DOHH2 (cell line): ENCODE measurements around the gene CAPS.

Experiments
- EZH2phosphoT487 ChIP-seq: fragments of 200-600 bp; sonication (generic); IDR thresholded peaks from 2 replicates; pipeline ENCODE4 v1.6.1; 2017; ENCODE audit warnings: borderline replicate concordance, mild to moderate bottlenecking, antibody characterized with exemption, low read length, moderate library complexity, mixed read lengths
- TF ChIP-seq, protein P1 (sequence below): fragments of 200-600 bp; sonication (generic); IDR thresholded peaks from one replicate; pipeline ENCODE4 v1.5.1; 2014; ENCODE audit warnings: antibody characterized with exemption, mild to moderate bottlenecking, low read depth, low read length; ENCODE audit not compliant: poor library complexity, severe bottlenecking

DNA sequence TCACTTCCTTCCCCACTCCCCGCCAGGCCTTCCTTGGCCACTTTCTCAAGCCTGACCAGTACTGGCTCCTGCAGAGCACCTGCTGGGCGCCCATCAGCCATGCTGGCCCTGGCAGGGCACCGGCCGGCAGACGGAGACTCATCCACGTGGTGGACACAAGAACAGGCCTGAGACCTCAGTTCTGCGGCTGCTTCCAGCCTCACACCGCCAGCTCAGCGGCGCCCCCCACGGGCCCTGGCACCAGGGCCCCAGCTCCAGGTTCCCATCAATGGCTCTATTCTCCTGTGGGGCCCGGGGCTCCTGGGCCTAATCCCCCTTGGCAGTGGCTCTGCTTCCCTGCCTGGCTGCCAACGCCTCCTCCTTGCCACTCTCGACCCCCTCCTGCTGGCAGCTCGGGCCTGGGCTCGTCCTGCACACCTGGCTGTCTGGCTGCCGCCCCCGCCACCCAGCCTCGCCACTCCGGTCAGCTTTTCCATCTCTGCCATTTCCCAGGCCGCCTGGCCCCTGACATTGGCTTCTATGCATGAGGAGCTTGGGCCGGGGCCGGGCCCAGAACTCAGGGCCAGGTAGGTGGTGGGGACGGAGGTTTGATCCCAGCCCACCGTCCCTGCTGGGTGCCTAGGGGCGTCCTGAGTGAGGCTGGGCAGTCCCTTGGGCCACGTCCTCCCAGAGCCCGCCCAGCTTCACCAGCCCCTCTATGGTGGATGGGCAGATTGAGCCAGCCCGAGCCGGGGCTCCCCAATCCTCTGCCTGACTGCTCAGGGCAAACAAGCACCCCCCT is 16.7 kb upstream of the CAPS start:
- TF ChIP-seq, protein P1, sequence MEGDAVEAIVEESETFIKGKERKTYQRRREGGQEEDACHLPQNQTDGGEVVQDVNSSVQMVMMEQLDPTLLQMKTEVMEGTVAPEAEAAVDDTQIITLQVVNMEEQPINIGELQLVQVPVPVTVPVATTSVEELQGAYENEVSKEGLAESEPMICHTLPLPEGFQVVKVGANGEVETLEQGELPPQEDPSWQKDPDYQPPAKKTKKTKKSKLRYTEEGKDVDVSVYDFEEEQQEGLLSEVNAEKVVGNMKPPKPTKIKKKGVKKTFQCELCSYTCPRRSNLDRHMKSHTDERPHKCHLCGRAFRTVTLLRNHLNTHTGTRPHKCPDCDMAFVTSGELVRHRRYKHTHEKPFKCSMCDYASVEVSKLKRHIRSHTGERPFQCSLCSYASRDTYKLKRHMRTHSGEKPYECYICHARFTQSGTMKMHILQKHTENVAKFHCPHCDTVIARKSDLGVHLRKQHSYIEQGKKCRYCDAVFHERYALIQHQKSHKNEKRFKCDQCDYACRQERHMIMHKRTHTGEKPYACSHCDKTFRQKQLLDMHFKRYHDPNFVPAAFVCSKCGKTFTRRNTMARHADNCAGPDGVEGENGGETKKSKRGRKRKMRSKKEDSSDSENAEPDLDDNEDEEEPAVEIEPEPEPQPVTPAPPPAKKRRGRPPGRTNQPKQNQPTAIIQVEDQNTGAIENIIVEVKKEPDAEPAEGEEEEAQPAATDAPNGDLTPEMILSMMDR: peak; percentile 32
- no peak for TF ChIP-seq EZH2phosphoT487
